Stimulated activated CD4-positive, alpha-beta T cell treated with anti-CD3 and anti-CD28 coated beads, Interleukin-1b, Interleukin-23, amount 100 ng/mL, for 4 hours (primary cell): ENCODE data around the gene C1orf50.
"Not testable (repeated sequence)": the region's sequence is repeated elsewhere in the genome, so short reads cannot be mapped to it uniquely, and the experiment has no call there.

Experiments used
- DNase-seq, 2 donors: peaks; one replicate each; pipeline ENCODE4 v3.0.0-alpha.2; 2020; ENCODE audit warnings: low read depth in 2 of 2

Gene C1orf50

GRCh38 chr1:42801832-42802473 is 34.9 kb downstream of the C1orf50 start:
- no peak for DNase-seq

GRCh38 chr1:42806171-42806570 is 39.1 kb downstream of the C1orf50 start:
- DNase-seq, result no peak

- DNase-seq, result no peak
Observed at GRCh38 chr1:42806593-42806992, 39.5 kb downstream of the C1orf50 start.

- DNase-seq, result no peak
Observed at GRCh38 chr1:42807056-42807668, 40.1 kb downstream of the C1orf50 start.

GRCh38 chr1:42814815-42815214 is 47.8 kb downstream of the C1orf50 start:
- not testable (repeated sequence) for DNase-seq

GRCh38 chr1:42815941-42816584 is 49.0 kb downstream of the C1orf50 start:
- peak in 1 of 2 donors; percentile 2 for DNase-seq

- DNase-seq, result peak; percentile 96 to 98
Observed at GRCh38 chr1:42816585-42817439, 49.8 kb downstream of the C1orf50 start, which contains the start of the genes ERMAP and SVBP. Gene ERMAP (plus strand): TSS chr1:42817122. CDS start chr1:42830449, 13,327 bp downstream. Gene SVBP (minus strand): TSS chr1:42817397. CDS start chr1:42816544, 853 bp downstream.

GRCh38 chr1:42817440-42817767 is 50.4 kb downstream of the C1orf50 start:
- no peak for DNase-seq

- DNase-seq, result no peak
Observed at GRCh38 chr1:42817976-42818375, 50.9 kb downstream of the C1orf50 start.

GRCh38 chr1:42820813-42821212 is 53.8 kb downstream of the C1orf50 start:
- DNase-seq, result no peak

- no peak for DNase-seq
Observed at GRCh38 chr1:42821690-42822089, 54.6 kb downstream of the C1orf50 start.

- DNase-seq, result no peak
Observed at GRCh38 chr1:42822800-42823392, 55.8 kb downstream of the C1orf50 start.

GRCh38 chr1:42824481-42825035 is 57.5 kb downstream of the C1orf50 start:
- DNase-seq, result no peak

- DNase-seq, result no peak
Observed at GRCh38 chr1:42825036-42825851, 58.2 kb downstream of the C1orf50 start.
